SK-N-SH treated with all-trans-retinoic acid at 6 μM for 48 hours (cell line): Measurements from ENCODE around the gene HES4.

Source experiments
- ESRRG ChIP-seq: fragments of 250-450 bp; sonication (Bioruptor Pico); IDR thresholded peaks from 2 replicates; pipeline ENCODE4 v1.6.1; 2021; ENCODE audit warnings: mild to moderate bottlenecking
- RARB ChIP-seq: fragments of 250-450 bp; sonication (Bioruptor Pico); IDR thresholded peaks from 2 replicates; pipeline ENCODE4 v1.8.0; 2021; ENCODE audit warnings: mild to moderate bottlenecking, moderate library complexity
- ZFP30 ChIP-seq: fragments of 450-650 bp; formaldehyde crosslinking; IDR thresholded peaks from 2 replicates; pipeline ENCODE4 v1.5.0; 2022; ENCODE audit warnings: mild to moderate bottlenecking, moderate library complexity
- TF ChIP-seq, protein P1 (sequence below): fragments of 250-450 bp; sonication (Bioruptor Pico); IDR thresholded peaks from 2 replicates; pipeline ENCODE4 v1.5.1; 2020; ENCODE audit warnings: low read depth, mild to moderate bottlenecking, moderate library complexity

DNA sequence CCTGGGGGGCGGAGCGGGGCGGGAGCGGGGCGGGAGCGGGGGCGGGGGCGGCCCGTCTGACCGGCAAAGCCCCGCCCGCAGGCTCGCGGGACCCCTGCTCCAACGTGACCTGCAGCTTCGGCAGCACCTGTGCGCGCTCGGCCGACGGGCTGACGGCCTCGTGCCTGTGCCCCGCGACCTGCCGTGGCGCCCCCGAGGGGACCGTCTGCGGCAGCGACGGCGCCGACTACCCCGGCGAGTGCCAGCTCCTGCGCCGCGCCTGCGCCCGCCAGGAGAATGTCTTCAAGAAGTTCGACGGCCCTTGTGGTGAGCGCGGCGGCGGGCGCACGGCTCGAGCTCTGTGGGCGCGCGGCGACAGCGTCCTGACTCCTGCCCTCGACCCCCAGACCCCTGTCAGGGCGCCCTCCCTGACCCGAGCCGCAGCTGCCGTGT, 41.2 kb upstream of the HES4 start:
- TF ChIP-seq, protein P1, sequence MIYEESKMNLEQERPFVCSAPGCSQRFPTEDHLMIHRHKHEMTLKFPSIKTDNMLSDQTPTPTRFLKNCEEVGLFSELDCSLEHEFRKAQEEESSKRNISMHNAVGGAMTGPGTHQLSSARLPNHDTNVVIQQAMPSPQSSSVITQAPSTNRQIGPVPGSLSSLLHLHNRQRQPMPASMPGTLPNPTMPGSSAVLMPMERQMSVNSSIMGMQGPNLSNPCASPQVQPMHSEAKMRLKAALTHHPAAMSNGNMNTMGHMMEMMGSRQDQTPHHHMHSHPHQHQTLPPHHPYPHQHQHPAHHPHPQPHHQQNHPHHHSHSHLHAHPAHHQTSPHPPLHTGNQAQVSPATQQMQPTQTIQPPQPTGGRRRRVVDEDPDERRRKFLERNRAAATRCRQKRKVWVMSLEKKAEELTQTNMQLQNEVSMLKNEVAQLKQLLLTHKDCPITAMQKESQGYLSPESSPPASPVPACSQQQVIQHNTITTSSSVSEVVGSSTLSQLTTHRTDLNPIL (CRISPR knock-in tag): no peak
- no peak for TF ChIP-seq ZFP30 (CRISPR knock-in tag)
- TF ChIP-seq ESRRG: no peak
- no peak for TF ChIP-seq RARB (CRISPR knock-in tag)
